ENCODE measurements around the gene HLCS. TPM values are rescaled to one million over a fixed set of nuclear protein-coding genes. Genes with fewer than 3 reads are reported as not detected.
"Not testable (repeated sequence)": the region's sequence is repeated elsewhere in the genome, so short reads cannot be mapped to it uniquely, and the experiment has no call there.

HLCS gene
- 28.1 TPM for total RNA-seq

DNA sequence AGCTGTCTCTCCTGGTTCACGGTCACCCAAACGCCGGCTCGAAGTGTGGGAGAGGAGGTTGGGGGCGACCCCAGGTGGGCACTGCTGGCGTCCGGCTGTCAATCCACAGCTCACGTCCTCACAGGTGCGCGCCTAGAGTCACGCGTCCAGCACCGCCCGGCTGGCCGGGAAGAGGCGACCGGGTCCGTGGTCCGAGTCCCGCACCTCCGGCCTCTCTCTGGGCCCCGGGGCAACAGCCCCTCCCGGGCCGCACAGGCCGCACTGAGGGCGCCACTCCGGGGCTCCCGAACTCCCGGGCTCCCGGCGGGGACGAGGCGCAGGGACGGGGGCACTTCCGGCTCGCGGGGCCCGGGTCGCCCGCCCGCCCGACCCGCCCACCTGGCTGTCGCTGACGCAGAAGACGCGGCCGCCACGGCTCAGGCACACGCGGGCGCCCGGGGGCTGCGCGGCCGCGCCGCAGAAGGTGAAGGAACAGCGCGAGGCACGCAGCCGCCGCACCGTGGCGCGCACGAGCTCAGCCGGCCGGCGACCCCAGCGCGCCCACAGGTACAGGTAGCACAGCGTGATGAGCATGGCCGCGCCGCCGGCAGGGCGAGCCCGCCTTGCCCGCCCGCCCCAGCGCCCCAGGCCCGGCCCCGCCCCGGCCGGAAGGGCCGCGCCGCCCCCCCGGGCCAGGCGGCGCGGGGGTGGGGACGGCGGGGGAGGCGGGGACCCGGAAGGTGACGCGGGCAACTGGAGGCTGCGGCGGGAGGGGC is at the start of gene HLCS:
HLCS (minus strand) TSS at position 604 of the 755 bp plus-strand sequence; CDS start at position 573, 31 bp downstream.
- DNase-seq, result peak; percentile 28

DNA sequence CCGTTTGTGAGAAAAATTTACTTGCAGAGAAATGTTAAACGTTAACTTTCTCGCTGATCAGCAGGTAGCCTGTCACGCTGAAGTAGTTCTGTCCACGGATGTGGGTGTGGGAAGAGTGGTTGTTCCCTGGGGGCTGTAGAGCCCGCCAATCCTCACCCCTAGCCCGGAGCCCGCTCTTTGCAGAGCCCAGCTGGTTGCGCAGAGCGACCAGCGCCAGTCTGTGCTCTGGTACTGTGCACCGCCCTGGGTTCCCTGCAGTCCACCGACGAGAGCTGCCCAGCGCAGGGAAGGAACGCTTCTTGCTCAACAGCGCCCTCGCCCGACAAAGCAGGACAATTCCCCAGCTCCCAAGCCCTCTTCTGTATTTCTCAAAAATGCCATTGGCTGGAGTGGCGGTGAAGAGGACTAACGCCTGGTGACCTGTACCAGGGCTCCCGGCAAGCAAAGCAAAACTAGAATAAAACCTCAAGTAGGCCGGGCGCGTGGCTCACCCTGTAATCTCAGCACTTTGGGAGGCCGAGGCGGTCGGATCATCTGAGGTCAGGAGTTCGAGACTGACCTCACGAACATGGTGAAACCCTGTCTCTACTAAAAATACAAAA is 43.4 kb upstream of the HLCS start:
- peak; percentile 26 for DNase-seq

DNA sequence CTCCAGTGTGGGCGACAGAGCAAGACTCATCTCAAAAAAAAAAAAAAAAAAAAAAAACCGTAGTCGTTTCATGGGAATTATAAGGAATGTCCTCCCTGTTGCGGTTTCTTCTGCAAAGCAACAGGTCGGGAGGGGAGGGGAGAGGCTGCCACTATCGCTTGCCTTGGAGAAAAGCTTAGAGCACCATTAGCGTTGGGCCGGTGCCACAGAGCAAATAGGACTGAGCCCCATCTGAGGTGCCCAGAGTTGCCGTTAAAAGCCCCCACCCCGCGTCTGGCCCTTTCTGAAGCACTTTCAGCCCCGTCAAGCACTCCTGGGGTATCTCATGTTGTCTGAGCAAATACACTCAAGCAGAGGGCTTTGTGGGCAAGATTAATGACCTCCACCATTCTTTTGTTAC is 42.3 kb upstream of the HLCS start:
- DNase-seq, result no peak

DNA sequence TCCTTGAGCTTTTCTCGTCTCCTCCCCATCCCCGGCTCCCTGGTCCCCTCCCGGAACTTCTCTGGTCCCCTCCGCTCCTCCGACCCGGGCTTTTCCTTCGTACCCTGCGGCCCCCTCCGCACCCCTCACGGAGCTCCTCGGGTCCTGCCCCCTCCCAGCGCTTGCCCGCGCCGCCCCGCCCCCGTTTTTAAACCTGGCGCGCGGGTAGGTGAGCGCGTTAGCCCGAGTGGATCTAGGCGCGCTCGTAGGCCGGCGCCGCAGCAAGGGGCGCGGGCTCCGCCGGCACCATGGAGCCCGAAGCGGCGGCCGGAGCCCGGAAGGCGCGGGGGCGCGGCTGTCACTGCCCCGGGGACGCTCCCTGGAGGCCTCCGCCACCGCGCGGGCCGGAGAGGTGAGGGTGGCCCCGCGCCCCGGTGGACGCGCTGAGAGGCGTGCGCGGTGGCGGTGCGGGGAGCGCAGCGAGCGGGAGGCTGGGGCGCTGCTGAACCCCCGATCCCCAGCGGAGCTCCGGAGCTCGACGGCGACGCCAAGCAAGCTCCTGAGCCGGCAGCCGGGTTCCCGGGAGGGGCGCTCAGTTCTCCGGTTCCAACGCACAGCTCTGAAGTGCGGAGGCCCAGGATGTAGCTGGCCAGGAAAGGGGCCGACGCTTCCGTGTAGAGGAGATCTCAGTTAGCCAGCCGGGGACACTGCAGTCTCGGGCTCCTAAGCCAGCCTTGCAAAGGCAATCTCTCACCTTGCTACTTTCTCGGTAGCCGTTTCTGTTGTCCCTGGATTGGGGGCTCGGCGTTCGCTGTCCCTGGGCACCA is 40.2 kb upstream of the HLCS start, which contains the start of gene RIPPLY3:
RIPPLY3 (plus strand) TSS at position 217 of the 806 bp plus-strand sequence; CDS start at position 288, 71 bp downstream.
- DNase-seq, result no peak

DNA sequence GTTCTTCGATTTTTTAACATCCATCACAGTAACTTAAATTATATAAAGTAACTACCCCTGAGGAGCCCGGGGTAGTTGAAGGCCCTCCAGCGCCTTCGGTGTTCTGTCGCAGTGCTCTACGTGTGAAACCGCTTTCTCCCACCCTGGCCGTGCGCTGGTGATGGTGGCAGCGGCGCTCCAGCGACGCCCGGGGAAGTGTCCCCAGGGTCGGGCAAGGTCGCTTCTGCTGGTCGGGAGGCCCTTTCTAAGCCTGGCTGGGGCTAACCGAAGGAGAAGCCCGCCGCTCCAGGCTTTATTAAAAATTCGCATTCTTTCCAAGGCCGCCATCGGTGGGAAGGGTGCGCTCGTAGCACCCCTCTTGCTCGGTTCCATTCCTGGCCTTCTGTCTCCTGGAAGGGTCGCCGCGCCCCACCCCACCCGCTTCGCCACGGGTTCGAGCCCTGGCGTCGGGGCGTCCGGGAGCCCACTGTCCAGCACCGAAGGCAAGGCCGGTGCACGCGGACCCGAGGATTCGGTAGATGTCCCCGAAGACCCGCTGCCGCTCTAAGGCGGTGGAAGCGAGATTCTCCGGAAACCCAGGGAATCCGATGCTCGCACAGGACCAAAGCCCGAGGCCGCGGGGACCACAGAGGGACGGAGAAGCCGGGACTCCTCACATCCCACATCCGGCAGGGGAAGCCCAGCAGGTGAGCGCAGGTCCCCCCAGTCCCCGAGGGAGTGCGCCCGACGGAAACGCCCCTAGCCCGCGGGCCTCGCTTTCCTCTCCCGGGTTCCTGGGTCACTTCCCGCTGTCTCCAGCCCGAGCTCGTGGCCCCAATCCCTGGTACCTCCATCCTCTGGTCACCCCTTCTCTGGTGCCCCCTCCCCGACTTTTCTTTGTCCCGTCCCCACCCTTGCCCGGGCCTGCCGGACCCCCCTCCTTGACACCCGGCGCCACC is 39.3 kb upstream of the HLCS start:
- no peak for DNase-seq

DNA sequence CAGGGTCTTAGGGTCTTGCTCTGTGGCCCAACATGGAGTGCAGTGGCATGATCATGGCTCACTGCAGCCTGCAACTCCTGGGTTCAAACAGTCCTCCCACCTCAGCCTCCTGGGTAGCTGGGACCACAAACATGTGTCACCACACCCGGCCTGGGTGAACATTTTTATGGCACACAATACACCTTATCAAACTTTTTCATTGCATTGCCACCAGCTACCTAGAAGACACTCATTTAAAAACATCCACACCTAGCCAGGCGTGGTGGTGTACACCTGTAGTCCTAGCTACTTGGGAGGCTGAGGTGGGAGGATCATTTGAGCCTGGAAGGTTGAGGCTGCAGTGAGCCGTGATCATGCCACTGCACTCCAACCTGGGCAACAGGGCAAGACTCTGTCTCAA is 37.4 kb upstream of the HLCS start:
- not testable (repeated sequence) for DNase-seq

DNA sequence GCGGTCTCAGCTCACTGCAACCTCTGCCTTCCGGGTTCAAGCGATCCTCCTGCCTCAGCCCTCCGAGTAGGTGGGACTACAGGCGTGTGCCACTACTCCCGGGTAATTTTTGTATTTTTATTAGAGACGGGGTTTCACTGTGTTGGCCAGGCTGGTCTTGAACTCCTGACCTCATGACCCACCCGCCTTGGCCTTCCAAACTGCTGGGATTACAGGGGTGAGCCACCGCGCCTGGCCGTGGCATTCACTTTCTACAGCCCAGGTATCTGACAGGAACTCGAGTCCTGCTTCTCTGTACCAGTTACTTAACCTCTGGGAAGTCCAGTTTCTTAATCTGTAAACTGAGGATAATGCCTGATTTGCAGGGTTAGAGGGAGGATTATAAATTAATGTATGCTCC is 36.4 kb upstream of the HLCS start:
- DNase-seq, result not testable (repeated sequence)

DNA sequence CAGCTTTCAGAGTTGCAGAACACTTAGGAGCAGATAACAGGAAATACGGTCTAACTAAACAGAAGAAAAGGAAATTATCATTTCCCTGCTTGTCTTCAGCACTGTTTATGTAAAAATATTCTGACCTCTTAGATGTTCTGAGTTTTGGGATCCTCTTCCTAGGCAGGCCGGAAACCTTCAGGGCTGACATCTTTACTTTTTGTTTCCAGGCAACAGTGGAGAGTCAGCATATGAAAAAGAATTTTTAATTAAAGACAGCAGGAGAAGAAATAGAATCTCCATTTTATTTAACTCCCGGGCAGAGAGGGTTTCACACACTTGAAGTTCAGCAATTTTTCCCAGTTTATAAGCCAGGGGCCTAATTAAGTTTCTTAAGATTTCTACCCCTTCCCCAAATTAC is 35.0 kb upstream of the HLCS start:
- DNase-seq, result no peak

DNA sequence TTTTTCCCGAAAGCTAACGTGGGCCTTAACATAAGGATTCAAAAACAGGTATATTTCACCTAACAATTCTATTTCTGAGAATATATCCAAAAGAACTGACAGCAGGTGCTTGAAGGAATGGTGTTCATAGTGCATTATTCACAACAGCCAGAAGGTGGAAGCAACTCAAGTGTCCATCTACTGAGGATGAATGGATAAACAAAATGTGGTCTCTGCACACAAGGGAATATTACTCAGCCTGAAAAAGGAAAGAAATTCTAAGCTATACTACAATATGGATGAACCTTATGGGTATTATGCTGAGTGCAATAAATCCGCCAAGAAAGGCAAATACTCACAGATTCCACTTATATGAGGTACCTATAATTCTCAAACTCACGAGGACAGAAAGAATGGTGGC is 33.9 kb upstream of the HLCS start:
- no peak for DNase-seq

DNA sequence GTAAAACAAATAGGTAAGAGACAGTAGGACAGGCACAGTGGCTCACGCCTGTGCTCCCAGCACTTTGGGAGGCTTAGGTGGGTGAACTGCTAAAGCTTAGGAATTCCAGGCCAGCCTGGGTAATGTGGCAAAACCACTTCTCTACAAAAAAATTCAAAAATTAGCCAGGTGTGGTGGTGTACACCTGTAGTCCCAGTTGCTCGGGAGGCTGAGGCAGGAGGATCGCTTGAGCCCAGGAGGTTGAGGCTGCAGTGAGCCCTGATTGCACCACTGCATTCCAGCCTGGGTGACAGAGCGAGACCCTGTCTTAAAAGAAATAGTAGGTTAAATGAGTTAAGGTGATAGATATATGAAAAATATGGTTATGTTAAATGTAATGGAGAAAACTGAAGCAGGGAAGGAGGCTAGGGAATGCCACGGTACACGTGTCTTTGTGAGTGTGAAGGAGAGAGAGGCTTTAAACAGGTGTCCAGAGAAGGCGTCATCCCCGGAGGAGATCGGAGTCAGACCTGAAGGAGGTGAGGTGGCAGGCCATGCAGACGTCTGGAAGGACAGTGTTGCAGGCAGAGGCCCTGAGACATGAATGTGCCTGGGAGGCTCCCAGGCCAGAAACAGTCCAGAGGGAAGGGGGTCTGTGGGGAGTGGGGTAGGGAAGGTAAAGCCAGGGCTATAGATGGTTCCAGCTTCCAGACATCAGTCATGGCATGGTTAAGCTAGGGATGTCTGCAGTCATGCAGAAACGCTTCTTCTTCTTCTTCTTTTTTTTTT is 32.8 kb upstream of the HLCS start:
- no peak for DNase-seq

DNA sequence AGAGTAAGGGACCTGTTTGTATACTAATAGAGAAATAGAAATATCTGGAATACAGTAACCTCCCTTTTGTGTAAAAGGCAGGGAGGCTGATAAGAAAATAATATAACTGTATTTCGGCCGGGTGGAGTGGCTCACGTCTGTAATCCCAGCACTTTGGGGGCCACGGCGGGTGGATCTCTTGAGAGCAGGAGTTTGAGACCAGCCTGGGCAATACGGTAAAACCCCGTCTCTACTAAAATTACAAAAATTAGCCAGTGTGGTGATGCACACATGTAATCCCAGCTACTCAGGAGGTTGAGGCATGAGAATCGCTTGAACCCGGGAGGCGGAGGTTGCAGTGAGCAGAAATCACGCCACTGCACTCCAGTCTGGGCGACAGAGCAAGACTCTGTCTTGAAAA is 28.8 kb upstream of the HLCS start:
- not testable (repeated sequence) for DNase-seq

DNA sequence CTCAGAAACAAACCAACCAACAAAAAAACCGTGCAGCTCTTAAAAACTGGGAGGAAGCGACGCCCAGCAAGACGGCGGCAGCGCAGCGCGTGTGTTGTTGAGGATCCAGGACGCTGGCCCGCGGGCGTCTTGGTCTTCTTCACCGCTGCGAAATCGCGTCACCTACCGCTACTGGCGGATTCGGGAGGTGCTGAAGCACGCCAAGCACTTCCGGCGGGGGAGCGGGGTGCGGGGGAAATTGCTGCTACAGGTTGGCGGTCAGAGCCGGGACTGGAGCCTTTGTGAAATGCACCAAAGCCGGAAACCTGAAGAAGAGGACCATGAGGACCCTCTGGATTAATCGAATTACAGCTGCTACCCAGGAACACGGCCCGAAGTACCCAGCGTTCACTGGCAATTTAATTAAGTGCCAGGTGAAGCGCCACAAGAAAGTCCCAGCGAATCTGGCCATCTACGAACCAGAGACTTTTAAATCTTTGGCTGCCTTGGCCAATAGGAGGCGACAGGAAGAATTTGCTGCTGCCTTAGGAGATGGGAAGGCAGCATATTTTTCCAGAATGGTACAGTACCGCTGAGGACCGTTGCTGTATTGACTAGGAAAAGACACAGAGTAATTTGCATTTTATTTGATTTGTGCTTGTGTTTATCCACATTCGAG is 28.2 kb upstream of the HLCS start:
- no peak for DNase-seq

DNA sequence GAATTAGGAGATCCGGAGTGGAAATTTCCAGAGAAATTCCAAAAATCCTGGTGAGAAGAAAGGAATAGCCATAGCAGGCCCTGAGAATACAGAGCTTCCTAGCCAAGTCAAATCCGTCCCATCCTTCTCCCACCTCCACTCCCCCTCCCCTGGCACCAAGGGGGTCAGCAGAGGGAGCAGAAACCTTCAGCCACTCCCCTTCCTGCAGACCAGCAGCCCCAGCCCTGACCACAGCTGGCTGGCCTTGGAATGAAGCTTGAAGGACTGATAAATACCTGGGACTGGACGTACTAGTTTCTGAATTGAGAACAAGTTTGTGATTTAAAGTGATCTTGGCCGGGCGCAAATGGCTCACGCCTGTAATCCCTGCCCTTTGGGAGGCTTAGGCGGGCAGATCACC is 26.2 kb upstream of the HLCS start:
- DNase-seq, result no peak

DNA sequence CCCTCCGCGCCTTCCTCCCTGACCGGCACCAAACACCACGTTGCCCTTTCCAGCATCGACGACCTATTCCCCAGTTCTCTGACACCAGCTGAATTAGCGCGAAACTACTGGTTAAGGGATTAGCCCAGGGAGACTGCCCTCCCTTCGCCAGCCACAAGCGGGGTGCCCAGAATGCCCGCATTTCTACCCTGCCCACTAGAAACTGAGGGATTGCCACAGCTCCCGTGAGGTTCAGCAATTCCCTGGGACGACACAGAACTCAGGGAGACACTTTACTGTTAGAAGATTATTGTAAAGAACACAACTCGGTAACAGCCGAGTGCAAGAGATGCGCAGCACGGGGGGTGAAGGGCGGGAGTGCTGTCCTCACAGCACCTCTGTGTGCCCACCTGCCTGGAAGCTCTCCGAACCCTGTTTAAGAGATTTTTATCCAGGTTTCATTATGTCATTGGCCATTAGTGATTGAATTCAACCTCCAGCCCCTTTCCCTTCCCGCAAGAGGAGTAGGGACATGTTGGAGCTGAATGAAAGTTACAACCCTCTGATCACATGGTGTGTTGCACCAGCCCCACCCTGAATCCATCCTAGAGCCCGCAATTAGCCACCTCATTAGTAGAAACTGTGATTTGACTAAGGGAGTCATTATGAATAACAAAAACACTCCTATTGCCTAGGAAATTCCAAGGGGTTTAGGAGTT is 24.2 kb upstream of the HLCS start:
- no peak for DNase-seq

DNA sequence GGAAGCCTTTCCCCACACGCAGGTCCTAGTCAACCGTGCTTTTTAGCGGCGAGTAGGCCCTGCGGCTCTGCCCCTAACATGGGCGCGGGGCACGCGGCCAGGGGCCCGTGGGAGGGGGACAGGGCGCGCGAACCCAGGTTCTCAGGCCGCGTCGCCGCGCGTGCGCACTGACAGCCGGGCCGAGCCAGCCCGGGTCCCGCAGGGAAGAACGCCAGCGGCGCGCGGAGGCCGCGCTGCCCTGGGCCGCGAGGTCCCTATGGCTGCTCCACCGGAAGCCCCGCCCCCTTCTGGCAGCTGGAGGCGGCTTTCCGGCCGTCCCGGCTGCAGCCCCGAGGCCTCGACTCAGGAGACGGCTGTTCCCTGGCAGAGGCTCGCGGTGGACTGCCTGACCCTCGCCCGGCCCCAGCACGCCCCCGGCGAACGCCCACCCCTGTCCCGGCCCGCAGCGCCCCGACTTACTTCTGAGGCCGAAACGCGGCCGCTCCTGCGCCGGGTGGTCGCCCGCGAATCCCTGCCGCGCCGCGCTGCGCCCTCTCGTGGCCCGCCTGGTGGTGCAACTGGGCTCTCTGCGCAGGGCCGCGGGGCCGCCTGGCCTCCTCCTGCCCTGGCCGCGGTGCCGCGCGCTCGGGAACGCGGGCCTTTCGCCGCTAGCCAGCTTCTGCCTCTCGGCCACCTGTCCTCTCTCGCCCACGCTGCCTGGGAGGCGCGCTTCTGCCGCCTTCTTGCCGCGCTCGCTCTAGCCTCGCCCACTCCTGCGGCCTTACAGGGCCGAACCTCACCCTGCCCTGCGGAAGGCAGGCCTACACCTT is 23.4 kb upstream of the HLCS start:
- peak; percentile 90 for DNase-seq

DNA sequence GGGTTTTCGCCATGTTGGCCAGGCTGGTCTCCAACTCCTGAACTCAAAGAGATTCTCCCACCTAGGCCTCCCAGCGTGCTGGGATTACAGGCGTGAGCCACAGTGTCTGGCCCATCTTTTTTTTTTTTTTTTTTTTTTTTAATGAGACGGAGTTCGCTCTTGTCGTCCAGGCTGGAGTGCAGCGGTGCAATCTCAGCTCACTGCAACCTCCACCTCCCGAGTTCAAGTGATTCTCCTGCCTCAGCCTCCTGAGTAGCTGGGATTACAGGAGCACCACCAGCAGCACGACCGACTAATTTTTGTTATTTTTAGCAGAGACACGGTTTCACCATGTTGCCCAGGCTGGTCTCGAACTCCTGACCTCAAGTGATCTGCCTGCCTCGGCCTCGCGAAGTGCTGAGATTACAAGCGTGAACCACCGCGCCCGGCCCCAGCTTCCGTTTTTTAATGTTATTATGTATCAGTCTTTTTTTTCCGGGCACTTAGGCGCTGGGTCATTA is 22.8 kb upstream of the HLCS start:
- not testable (repeated sequence) for DNase-seq

DNA sequence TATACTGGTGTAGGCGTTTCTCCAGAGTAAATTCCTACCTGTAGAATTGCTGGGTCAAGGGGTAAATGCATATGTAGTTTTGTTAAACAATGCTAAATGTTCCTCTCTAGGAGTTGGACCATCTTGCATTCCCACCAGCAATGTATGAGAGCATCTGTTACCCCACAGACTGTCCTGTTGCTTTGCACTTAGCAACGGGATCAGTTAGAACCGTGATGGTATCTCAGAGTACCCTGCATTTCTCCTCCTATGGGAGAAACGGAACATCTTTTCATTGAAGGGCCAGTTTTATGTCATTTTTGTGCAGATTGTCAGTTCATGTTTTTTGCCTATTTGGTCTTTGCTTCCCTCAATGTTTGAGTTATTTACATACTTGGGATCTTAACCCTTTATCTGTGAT is 22.1 kb upstream of the HLCS start:
- DNase-seq, result no peak

DNA sequence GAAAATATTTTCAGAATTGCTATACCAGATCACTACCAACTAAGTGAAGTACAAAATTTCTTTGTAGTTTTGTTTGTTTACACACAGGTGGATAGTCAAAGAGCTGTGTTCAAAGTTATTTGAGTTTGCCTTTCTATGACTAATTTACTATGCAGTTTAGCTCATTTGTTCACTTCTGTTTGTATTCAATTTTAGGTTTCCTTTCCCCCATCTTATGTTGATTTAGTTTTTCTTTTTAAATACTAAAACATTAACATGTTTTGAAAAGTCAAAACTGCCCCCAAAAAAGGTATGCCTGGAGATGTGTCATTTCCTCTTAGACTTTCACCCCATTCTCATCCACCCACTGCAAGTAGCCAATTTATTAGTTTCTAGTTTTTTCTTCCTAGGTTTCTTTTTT is 21.4 kb upstream of the HLCS start:
- DNase-seq, result no peak
